ENCODE results near the gene PBX4.

- no peak for TF ChIP-seq CTCF (conservative IDR thresholded peaks at IDR 0.05; ENCODE audit: low read depth in 2 of 2)
- no peak for TF ChIP-seq POLR2AphosphoS5 (IDR thresholded peaks at IDR 0.05; ENCODE audit: low read depth)
- no peak for TF ChIP-seq EZH2 (IDR thresholded peaks at IDR 0.05; ENCODE audit: low read depth, unreplicated experiment)
- TF ChIP-seq REST (IDR thresholded peaks at IDR 0.05; ENCODE audit: unreplicated experiment) = no peak
- TF ChIP-seq CREB1 (CRISPR knock-in tag; IDR thresholded peaks at IDR 0.05; ENCODE audit: low read depth) = no peak
- TF ChIP-seq EZH2phosphoT487 (IDR thresholded peaks at IDR 0.05; ENCODE audit: unreplicated experiment) = no peak
- no peak for TF ChIP-seq ZNF331 (CRISPR knock-in tag; IDR thresholded peaks at IDR 0.05; ENCODE audit: low read depth)
- no peak for TF ChIP-seq ETS1 (IDR thresholded peaks at IDR 0.05)
- no peak for TF ChIP-seq ZNF114 (CRISPR knock-in tag; IDR thresholded peaks at IDR 0.05)
- no peak for TF ChIP-seq JUNB (IDR thresholded peaks at IDR 0.05; ENCODE audit: unreplicated experiment)
- TF ChIP-seq ZNF462 (CRISPR knock-in tag; IDR thresholded peaks at IDR 0.05) = no peak
Observed at GRCh38 chr19:19587771-19588170, 30.7 kb downstream of the PBX4 start.

All from GM23338 (cell line).